GM20000 (cell line): Measurements from ENCODE around the gene IZUMO2.

Experiments
- DNase-seq: peaks from one replicate; pipeline ENCODE4 v3.0.0; 2012; ENCODE audit warnings: low spot score
- CTCF ChIP-seq: IDR thresholded peaks from 2 replicates; pipeline ENCODE4 v1.5.1; 2012; ENCODE audit warnings: mild to moderate bottlenecking, control low read depth; ENCODE audit errors: extremely low read depth, missing control alignments

IZUMO2 gene

DNA sequence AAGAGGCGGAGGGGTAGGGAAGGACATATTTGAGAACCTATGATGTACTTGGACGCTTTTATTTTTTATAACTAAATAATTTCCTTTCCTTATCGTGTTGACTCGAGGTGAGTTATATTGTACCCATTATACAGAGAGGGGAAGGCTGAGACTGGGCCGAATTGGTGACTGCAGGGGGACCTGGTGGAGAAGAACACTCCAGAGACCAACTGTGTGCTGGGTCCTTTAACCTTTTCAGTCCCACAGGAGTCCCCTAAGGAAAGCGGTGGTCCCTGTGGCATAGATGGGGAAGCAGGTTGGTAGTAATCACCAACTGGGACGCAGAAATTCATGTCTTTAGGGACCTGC lies 41.0 kb upstream of the IZUMO2 start:
- DNase-seq = no peak
- TF ChIP-seq CTCF = no peak

DNA sequence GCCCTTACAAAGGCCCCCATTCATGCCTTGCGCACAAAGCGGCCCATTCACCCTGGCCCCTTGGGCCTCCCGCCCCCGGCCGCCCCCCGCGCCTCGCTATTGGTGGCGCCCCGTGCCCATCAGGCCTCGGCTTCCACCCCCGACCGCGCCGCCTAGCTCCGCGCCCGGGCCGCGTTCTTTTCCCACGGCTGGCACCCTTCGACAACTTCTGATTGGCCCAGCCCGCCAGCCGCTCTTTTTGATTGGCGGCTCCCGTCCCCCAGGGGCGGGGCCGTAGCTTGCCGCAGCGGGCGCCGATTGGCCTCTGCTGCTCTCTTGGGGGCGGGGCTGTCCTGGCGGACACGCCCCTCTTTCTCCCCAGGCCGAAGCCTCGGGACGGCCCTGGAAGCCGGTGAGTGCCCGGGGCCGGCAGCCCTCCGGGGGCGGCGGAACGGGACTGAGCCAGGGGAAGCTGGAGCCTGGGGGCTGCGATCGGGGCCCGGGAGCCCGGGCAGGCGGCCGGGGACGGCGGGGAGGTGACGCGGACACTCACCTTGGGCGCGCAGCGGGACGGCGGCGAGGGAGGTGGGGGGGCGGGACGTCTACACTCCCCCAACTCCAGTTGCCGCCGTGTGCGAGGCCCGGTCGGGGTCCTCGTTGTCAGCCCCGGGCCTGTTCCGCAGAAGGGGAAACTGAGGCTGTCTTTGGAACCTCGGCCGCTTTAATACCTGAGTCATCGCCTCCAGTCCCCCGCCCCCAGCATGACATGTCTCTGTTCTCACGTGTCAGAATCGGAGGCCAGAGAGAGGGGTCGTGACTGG lies 40.4 kb upstream of the IZUMO2 start, which contains the start of gene MYH14:
Gene MYH14, plus strand, starts transcription at position 342 of the 800 bp plus-strand sequence. CDS start 6,744 bp downstream, outside the sequence.
- no peak for TF ChIP-seq CTCF
- DNase-seq = no peak

DNA sequence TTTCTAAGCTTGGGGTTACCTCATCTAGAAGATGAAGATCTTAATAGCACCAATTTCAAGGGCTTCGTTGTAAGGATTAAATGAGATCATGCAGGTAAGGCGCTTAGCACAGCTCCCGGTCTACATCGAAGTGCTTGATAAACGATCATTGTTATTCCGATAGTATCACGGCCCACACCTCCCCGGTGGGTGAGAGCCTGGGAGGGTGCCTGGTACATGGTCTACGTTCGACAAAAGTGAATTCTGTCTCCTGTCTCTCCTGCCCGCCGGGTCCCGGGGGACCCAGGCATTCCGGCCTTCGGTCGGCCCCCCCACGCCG lies 39.8 kb upstream of the IZUMO2 start:
- TF ChIP-seq CTCF = no peak
- DNase-seq = no peak

DNA sequence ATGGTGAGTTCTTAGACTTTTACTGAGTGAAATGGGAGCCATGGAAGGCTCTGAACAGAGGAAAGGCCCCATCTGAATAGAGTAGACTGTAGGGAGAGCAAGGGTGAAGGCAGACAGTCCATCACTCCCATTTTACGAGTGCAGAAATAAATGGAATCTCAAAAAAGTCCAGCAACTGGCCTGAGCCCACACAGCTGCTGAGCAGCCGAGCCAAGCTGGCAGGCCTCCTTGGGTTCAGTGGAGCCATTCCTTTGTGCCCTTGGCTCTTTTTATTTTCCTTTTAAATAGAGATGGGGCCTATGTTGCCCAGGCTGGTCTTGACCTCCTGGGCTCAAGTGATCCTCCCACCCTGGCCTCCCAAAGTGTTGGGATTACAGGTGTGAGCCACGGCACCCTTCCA lies 39.3 kb upstream of the IZUMO2 start:
- TF ChIP-seq CTCF = no peak
- no peak for DNase-seq

DNA sequence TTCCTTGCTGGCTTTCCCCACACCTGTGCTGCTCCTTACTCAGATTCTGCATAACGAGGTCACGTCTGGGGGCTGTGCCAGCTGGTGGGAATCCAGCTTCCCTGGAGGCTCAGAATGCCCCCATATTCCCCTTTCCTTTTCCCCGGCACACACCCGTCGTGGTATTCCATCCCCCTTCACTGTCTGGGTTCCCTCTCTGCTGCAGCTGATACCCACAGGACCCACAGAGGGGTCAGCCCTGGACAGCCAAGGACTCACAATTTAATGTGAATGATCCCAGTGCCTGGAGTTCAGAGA lies 36.1 kb upstream of the IZUMO2 start:
- no peak for DNase-seq
- no peak for TF ChIP-seq CTCF

DNA sequence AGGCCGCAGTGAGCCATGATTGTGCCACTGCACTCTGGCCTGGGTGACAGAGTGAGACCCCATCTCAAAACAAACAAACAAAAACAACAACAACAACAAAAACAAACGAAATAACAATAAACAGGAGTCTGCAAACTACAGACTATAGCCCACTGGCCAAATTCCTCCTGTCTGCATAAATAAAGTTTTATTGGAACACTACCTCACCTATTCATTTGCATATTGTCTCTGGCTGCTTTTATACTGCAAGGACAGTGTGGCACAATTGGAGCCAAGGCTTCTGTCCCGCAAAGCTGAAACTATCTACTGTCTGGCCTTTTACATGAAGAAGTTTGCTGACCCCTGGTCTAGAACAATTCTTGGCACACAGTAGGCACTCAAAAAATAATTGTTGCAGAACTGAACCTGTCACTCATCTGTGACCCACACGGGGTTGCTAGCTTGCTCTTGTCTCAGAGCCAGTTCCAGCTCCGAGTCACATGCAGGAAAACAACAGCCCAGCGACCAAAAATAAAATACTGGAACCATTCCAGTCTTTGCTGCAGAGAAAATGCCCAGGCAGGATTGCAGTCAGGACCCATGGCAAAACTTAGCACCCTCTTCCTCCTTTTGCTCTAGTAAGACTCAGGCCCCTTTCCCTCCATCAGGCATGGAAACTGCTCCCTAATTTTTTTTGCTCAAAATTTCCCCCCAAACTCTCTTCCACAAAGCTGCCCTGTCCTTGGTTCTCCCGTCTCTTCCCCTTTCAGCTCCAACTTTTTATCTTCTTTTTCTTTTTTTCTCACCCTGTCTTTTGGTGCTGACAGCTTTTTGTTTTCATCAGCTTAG lies 35.6 kb upstream of the IZUMO2 start:
- DNase-seq = no peak
- TF ChIP-seq CTCF = no peak

GRCh38 chr19:50197348-50197747 lies 34.3 kb upstream of the IZUMO2 start:
- no peak for TF ChIP-seq CTCF
- DNase-seq = no peak
